ENCODE results near the gene MYO3B.

Gene MYO3B

DNA sequence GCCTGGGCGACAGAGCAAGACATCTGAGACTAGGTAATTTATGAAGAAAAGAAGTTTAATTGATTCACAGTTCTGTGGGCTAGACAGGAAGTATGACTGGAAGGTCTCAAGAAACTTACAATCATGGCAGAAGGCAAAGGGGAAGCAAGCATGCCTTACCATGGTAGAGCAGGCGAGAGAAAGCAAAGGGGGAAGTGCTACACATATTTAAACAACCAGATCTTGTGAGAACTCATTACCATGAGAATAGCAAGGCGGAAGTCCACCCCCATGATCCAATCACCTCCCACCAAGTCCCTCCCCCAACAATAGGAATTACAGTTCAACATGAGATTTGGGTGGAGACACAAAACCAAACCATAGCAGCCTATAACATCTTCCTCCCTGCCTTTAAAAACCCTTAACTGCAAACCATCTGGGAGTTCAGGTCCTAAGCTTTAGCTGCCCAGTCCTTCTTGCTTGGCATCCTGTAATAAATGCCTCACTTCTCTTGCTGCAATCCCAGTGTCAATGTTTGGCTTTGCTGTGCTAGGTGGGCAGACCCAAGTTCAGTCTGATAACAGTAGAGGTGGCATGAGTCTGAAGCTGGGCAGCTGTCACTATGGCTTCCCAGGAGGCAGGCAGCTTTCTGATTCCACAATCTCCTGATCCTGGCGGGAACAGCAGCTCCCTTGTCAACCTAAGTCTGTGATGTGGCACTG is 526.0 kb downstream of the MYO3B start:
- TF ChIP-seq EGR1 (IDR thresholded peaks at IDR 0.05), result no peak
